Activated naive CD4-positive, alpha-beta T cell treated with anti-CD3 and anti-CD28 coated beads, Interleukin-2, amount 10 ng/mL, durations not matched to agents 7 days and 5 days (primary cell): ENCODE results near the gene VRK1.

Experiments
- CTCF ChIA-PET: fragments of 350-600 bp; sonication (Branson Sonifier 250); formaldehyde crosslinking; loops from one replicate; lab custom pipeline; 2021; ENCODE audit warnings: antibody characterized with exemption; lab: Charles Lee
- DNase-seq: peaks from one replicate; pipeline ENCODE4 v3.0.0-alpha.2; 2020
- H3K27ac Mint-ChIP-seq: one replicate; pipeline ENCODE4 v1.8.0; 2021; ENCODE audit warnings: mild to moderate bottlenecking, moderate library complexity, mixed read lengths
- H3K27me3 Mint-ChIP-seq: one replicate; pipeline ENCODE4 v1.8.0; 2021; ENCODE audit warnings: mild to moderate bottlenecking, mixed read lengths
- H3K36me3 Mint-ChIP-seq: one replicate; pipeline ENCODE4 v1.8.0; 2021; ENCODE audit warnings: mixed read lengths
- H3K4me1 Mint-ChIP-seq: one replicate; pipeline ENCODE4 v1.8.0; 2021; ENCODE audit warnings: mixed read lengths
- H3K4me3 Mint-ChIP-seq: one replicate; pipeline ENCODE4 v1.8.0; 2021; ENCODE audit warnings: mild to moderate bottlenecking, moderate library complexity, mixed read lengths
- H3K9me3 Mint-ChIP-seq: one replicate; pipeline ENCODE4 v1.8.0; 2021; ENCODE audit warnings: mixed read lengths

The VRK1 gene

DNA sequence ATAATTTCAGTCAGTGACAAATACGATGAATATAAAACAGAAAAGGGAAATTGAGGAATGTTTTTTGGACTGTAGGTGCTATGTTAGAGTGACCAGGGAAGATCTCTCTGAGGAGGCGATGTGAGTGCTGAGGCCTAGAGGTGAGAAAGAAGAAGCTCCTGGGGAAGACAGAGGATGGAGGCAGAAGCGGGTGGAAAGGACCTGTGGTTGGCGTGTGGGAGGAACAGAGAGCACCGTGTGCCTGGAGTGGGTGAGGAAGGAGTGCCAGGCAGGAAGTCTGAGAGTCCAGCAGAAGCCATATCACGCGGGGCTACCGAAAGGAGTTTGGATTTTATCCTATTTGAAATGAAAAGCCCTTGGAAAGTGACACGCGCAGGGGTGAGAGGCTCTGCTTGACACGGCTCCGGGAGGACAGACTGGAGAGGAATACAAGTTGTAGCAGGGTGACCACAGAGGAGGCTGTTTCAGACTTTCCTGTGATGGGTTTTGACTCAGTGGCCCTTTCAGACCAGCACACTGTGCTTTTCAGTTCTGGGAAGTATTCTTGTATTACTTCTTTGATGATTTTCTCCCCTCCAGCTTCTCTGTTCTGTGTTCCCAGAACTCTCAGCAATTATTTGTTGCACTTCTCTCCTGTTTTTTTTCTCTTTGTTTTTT, 96.9 kb downstream of the VRK1 start:
- CTCF ChIA-PET = interaction anchor here (0.6 to 1.1 kb wide), 2 partner anchors 41 to 274 kb away, joined by 3 to 4 read pairs; no protein-coding TSS in a partner anchor
- H3K27me3 Mint-ChIP-seq = no peaks in the 10 kb centered on the region
- no peak for DNase-seq

DNA sequence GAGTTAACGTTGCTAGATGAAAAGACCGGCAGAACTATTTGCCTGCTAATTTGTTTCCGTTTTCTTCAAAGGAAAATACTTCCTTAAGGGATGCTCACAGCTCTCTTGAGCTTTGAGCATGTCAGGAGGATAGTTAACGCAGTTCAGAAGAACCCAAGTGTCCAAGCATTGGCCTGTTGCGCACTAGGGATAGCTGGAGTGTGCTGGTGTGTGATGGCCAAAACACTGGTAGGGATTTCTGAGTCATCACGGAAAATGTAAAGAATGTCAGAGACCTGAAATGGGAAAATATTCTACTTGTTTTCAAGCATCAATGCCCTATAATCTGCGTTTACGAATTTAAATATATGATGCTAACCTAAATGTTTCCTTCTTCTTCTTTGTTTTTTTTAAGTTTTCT, 97.8 kb downstream of the VRK1 start:
- Mint-ChIP-seq H3K4me1 (peaks cover 2% of the 10 kb centered on the region), H3K27ac (no peak overlapping the region), H3K9me3 (no peaks in the 10 kb centered on the region), H3K4me3 (no peak overlapping the region), H3K27me3 (no peaks in the 10 kb centered on the region), H3K36me3 (peaks cover 7% of the 10 kb centered on the region)
- CTCF ChIA-PET = no interaction called here
- no peak for DNase-seq

More for the DNA sequence above, 96.9 kb downstream of the VRK1 start:
- Mint-ChIP-seq H3K27ac (no peak overlapping the region), H3K36me3 (peaks cover 7% of the 10 kb centered on the region), H3K9me3 (no peaks in the 10 kb centered on the region), H3K4me3 (no peak overlapping the region), H3K4me1 (peaks cover 2% of the 10 kb centered on the region)

- H3K27me3 Mint-ChIP-seq = no peaks in the 10 kb centered on the region
- peaks cover 2% of the 10 kb centered on the region for H3K4me1 Mint-ChIP-seq
- H3K27ac Mint-ChIP-seq = no peak overlapping the region
- H3K9me3 Mint-ChIP-seq = no peaks in the 10 kb centered on the region
- H3K36me3 Mint-ChIP-seq = peaks cover 7% of the 10 kb centered on the region
- CTCF ChIA-PET = no interaction called here
- H3K4me3 Mint-ChIP-seq = no peak overlapping the region
- DNase-seq = no peak
Observed at GRCh38 chr14:96895658-96896271, 98.6 kb downstream of the VRK1 start.

DNA sequence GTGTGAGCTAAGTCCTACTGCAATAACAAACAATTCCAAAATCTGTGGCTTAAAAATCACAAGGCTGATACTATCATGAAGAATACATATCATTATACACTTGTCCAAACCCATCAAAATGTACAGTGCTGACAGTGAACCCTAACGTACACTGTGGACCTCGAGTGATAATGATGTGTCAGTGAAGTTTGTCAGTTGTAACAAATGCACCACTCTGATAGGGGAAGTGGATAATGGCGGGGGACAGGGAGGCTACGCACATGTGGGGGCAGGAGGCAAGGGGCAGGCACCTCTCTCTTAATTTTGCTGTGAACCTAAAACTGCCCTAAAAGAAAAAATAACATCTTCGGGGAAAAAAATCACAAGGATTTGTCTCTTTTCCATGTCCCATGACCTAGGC, 100.0 kb downstream of the VRK1 start:
- peaks cover 5% of the 10 kb centered on the region for H3K36me3 Mint-ChIP-seq
- CTCF ChIA-PET = no interaction called here
- peaks cover 2% of the 10 kb centered on the region for H3K4me1 Mint-ChIP-seq
- H3K27ac Mint-ChIP-seq = no peak overlapping the region
- no peaks in the 10 kb centered on the region for H3K27me3 Mint-ChIP-seq
- no peak overlapping the region for H3K4me3 Mint-ChIP-seq
- DNase-seq = no peak
- no peaks in the 10 kb centered on the region for H3K9me3 Mint-ChIP-seq

DNA sequence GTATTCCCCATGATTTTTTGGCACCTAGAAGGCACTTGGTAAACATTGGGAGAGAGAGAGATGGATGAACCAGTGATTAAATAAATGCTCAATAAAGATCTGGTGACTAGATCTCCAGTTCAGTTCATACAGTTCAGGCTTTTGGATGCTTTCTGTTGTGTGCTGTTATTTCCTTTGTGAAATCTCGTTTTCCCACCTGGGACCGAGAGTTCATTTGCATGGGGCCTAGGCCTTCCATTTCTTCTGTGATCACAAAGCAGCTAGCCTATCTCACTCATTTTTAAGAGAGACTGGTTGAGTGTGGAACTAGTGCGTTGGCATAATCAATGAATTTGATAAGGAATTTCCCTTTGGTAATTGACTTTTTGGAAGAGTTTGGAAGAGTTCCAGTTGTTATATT, 104.0 kb downstream of the VRK1 start:
- H3K27me3 Mint-ChIP-seq = no peaks in the 10 kb centered on the region
- DNase-seq = no peak
- H3K4me1 Mint-ChIP-seq = no peaks in the 10 kb centered on the region
- no peak overlapping the region for H3K4me3 Mint-ChIP-seq
- no peak overlapping the region for H3K27ac Mint-ChIP-seq
- peaks cover 1% of the 10 kb centered on the region for H3K36me3 Mint-ChIP-seq
- no peaks in the 10 kb centered on the region for H3K9me3 Mint-ChIP-seq
- CTCF ChIA-PET = no interaction called here

DNA sequence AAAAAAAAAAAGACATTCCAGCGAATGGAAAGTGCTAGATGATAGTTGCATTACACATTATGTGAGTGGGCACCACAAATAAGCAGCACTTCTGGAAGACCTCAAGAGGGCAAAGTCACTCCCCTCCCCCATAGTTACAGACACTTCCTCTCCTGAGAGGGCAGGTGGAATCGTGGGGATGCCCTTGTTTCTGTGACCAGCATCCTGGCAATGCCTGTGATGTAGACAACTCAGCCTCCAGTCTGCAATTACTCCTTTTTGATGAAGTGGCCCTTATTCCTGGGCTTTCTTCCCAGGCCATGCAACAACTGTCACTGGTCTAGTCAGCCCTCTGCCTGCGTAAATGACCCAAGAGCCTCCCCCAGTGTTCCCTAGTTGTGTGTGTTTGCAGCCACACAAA, 104.8 kb downstream of the VRK1 start:
- DNase-seq = no peak
- Mint-ChIP-seq H3K27me3 (no peaks in the 10 kb centered on the region), H3K4me1 (no peaks in the 10 kb centered on the region), H3K36me3 (no peaks in the 10 kb centered on the region), H3K27ac (no peak overlapping the region), H3K9me3 (no peaks in the 10 kb centered on the region), H3K4me3 (no peak overlapping the region)
- CTCF ChIA-PET = no interaction called here

GRCh38 chr14:96903444-96904023, 106.4 kb downstream of the VRK1 start:
- H3K4me3 Mint-ChIP-seq = no peak overlapping the region
- no peaks in the 10 kb centered on the region for H3K27me3 Mint-ChIP-seq
- H3K4me1 Mint-ChIP-seq = no peaks in the 10 kb centered on the region
- no peak overlapping the region for H3K27ac Mint-ChIP-seq
- DNase-seq = no peak
- H3K9me3 Mint-ChIP-seq = peaks cover 6% of the 10 kb centered on the region
- H3K36me3 Mint-ChIP-seq = peaks cover 1% of the 10 kb centered on the region
- CTCF ChIA-PET = no interaction called here

GRCh38 chr14:96904201-96904600, 107.0 kb downstream of the VRK1 start:
- no peaks in the 10 kb centered on the region for H3K4me1 Mint-ChIP-seq
- H3K36me3 Mint-ChIP-seq = peaks cover 3% of the 10 kb centered on the region
- no peak for DNase-seq
- peaks cover 9% of the 10 kb centered on the region for H3K9me3 Mint-ChIP-seq
- CTCF ChIA-PET = no interaction called here
- H3K4me3 Mint-ChIP-seq = no peak overlapping the region
- H3K27me3 Mint-ChIP-seq = no peaks in the 10 kb centered on the region
- H3K27ac Mint-ChIP-seq = no peak overlapping the region

DNA sequence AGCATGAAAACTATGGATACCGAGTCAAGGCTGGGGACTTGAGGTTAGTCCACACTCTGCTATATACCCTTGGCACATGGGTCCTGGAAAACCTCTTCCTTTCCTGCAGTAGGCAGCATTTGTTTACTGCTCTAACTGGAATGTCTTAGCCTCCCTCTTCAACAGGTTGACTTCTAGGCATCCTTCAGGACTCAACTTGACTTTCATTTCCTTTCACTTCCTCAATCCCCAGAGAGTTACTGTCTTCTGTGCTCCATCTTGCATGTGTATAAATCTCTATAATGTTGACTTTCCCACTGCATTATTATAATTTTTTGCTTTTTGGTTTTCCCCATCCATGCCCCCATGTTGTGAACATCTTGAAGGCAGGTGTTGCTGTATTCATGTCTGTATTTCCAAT, 107.9 kb downstream of the VRK1 start:
- Mint-ChIP-seq H3K27me3 (no peaks in the 10 kb centered on the region), H3K4me1 (no peaks in the 10 kb centered on the region), H3K27ac (no peak overlapping the region), H3K36me3 (peaks cover 10% of the 10 kb centered on the region), H3K9me3 (peaks cover 18% of the 10 kb centered on the region), H3K4me3 (no peak overlapping the region)
- DNase-seq = no peak
- CTCF ChIA-PET = no interaction called here

GRCh38 chr14:96905825-96906224, 108.6 kb downstream of the VRK1 start:
- H3K27me3 Mint-ChIP-seq = no peaks in the 10 kb centered on the region
- no peak overlapping the region for H3K4me3 Mint-ChIP-seq
- DNase-seq = no peak
- H3K4me1 Mint-ChIP-seq = no peaks in the 10 kb centered on the region
- CTCF ChIA-PET = no interaction called here
- peaks cover 22% of the 10 kb centered on the region for H3K9me3 Mint-ChIP-seq
- H3K27ac Mint-ChIP-seq = no peak overlapping the region
- peaks cover 11% of the 10 kb centered on the region for H3K36me3 Mint-ChIP-seq

GRCh38 chr14:96906434-96906833, 109.3 kb downstream of the VRK1 start:
- no peak overlapping the region for H3K4me3 Mint-ChIP-seq
- H3K9me3 Mint-ChIP-seq = peaks cover 22% of the 10 kb centered on the region
- peaks cover under 1% of the 10 kb centered on the region for H3K4me1 Mint-ChIP-seq
- H3K36me3 Mint-ChIP-seq = peaks cover 11% of the 10 kb centered on the region
- H3K27ac Mint-ChIP-seq = no peak overlapping the region
- CTCF ChIA-PET = no interaction called here
- no peaks in the 10 kb centered on the region for H3K27me3 Mint-ChIP-seq
- no peak for DNase-seq

GRCh38 chr14:96909841-96910364, 112.7 kb downstream of the VRK1 start:
- Mint-ChIP-seq H3K36me3 (peaks cover 11% of the 10 kb centered on the region), H3K27ac (no peak overlapping the region), H3K4me1 (peaks cover 9% of the 10 kb centered on the region), H3K9me3 (peaks cover 22% of the 10 kb centered on the region), H3K4me3 (no peak overlapping the region), H3K27me3 (no peaks in the 10 kb centered on the region)
- DNase-seq = no peak
- CTCF ChIA-PET = no interaction called here

DNA sequence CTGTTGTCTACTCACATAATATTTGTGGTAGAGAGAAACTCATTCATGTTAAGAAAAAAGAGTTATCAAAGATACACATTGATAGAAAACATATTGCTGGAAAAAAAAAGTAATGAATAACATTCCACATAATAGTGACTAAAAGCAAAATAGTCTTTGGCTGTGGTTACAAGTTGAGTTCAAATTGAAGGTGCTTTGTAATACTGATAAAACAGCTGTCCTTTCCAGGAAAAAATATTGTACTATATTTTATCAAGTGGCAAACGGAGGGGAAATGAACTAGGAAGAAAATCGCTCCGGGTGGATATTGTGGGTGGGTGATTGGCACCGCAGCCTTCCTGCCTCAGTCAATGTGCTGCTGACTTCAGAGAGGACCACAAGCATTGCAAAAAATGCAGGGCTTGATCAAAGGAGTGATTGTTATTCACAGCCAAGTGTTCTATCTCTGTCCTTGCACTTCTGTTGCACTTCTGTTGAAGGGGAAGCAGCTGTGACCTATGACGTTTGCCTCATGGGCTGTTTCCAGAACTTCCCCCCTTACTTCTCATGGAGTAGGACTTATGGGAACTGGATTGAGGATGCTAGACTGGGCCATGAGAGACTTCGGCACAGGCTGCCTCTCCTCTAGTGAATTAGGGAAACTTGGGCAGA, 114.4 kb downstream of the VRK1 start:
- H3K4me3 Mint-ChIP-seq = no peak overlapping the region
- H3K9me3 Mint-ChIP-seq = peaks cover 25% of the 10 kb centered on the region
- no peaks in the 10 kb centered on the region for H3K27me3 Mint-ChIP-seq
- H3K4me1 Mint-ChIP-seq = peaks cover 9% of the 10 kb centered on the region
- H3K36me3 Mint-ChIP-seq = peaks cover 11% of the 10 kb centered on the region
- CTCF ChIA-PET = no interaction called here
- no peak overlapping the region for H3K27ac Mint-ChIP-seq
- DNase-seq = no peak

DNA sequence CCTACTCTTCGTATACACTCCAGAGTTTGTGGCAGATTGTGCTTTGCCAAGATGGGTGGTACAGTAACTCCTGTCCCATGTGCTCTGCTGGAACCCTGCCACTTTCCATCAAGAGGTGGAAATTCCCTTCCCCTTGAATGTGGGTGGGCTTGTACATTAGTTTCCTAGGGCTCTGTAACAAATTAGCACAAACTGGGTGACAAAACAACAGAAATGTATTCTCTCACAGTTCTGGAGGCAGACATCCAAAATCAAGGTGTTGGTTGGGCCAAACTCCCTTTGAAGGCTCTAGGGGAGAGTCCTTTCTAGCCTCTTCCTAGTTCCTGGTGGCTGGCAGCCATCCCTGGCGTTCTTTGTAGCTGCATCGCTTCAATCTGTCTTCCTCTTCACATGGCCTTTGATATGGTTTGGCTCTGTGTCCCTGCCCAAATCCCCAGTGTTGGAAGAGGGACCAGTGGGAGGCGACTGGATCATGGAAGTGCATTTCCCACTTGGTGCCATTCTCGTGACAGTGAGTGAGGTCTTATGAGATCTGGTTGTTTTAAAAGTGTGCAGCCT, 117.5 kb downstream of the VRK1 start:
- Mint-ChIP-seq H3K4me3 (no peak overlapping the region), H3K4me1 (peaks cover 9% of the 10 kb centered on the region), H3K27ac (no peak overlapping the region), H3K9me3 (peaks cover 11% of the 10 kb centered on the region), H3K27me3 (no peaks in the 10 kb centered on the region), H3K36me3 (peaks cover 5% of the 10 kb centered on the region)
- DNase-seq = no peak
- CTCF ChIA-PET = no interaction called here
